Nucleus accumbens (tissue), 56 donors: ENCODE results near the gene DEFB110.

ENCODE experiments used
- DNase-seq, 56 donors: peaks; one replicate each; lab custom pipeline; 2025; lab: John Stamatoyannopoulos, UW

DEFB110 gene

GRCh38 chr6:50021894-50022293 lies at the start of gene DEFB110:
TSS of gene DEFB110 (minus strand) at chr6:50021994. CDS start at chr6:50021935, 59 bp downstream.
- DNase-seq, result no peak

- no peak for DNase-seq
Observed at GRCh38 chr6:50070101-50070500, 48.3 kb upstream of the DEFB110 start.

- no peak for DNase-seq
Observed at GRCh38 chr6:50062051-50062450, 40.3 kb upstream of the DEFB110 start.

- DNase-seq, result no peak
Observed at GRCh38 chr6:50056242-50056641, 34.4 kb upstream of the DEFB110 start.

DNA sequence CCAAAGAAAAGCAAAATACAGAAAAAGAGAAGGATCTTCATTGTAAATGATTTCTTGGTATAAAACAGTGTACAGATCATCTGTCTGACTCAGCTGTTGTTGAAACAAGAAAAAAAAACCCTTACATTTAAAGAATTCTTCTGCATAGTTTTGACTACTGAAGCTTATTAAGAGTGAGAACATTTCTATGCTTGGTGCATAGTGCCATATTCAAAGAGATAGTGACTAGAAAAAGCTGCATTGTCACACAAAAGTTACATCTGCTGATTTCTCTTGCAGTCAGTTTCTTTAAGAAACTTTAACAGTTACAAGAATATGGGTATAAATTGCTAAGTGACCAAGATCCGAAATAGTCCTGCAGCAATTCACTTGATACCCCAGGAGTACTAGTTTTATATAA lies 28.0 kb upstream of the DEFB110 start, which contains the start of gene DEFB112:
Gene DEFB112 (minus strand): TSS at position 101 of the 400 bp plus-strand sequence. CDS start 60 bp downstream, at position 41.
- no peak for DNase-seq

DNA sequence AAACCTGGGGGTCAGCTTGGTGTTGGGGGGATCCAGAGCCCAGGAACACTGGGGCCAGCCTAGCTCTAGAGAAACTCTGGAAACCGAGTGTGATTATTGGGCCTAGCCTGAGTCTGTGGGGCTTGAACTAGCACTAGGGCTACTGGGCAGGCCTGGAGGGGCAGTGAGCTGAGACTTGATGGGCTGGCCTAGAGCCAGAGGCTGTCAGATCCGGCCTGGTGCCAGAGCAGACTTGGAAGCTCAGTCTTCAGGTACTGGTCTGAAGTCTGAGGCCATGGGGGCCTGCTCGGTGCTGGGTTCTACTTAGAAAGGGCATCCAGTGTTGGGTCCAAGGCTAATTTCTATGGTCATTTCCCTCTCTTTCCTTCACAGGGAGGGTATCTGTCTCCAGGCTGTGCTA lies 25.2 kb upstream of the DEFB110 start:
- DNase-seq, result no peak

DNA sequence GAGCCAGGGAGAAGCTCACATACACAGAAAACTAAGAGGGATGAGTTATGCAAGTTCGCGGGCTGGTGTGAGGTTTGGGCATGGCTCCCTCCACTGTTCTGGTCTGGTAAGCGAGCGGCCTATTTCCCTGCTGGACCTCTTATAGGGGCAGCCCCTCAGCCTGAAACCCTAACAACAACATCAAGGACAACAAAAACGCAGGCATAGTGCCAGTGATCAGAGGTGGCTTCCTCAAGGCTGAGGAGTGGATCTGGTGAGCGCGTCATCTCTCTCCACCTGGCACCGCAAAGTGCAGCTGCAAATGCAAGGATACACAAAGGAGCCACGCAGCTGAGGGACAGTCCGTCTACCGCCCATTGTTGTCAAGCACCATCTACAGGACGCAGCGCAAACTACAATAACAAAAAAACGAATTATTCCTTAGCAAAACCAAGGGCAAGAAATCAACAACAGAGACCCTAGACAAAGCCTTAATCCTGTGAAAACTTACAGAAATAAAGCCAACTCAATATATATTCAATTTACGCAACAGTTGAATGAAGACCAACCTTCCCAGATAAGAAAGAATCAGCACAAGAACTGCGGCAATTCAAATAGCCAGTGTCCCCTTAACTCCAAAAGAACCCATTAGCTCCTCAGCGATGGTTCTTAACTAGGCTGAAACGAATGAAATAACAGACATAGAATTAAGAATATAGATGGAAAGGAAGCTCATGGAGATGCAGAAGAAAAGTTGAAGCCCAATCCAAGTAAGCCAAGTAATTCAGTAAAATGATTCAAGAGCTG lies 9.2 kb upstream of the DEFB110 start:
- no peak for DNase-seq

DNA sequence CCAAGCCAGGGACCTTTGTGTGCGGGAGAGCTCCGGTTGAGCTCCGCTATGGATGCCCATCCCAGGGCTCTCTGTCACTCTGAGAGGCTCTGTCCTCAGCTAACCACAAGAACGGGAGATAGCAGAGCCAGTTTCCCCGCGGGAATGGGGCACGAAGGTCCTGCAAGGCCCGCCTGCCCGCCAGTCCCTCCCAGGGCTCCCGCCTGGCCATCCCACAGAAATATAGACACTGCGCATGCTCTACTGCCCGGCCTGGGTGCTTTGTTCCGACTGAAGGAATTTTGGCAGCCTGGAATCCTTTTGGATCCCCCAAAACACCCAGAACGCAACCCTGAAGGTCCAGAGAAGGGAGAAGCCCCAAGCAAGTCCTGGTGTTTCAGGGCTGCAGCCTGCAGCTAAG lies 8.6 kb upstream of the DEFB110 start:
- DNase-seq, result no peak

DNA sequence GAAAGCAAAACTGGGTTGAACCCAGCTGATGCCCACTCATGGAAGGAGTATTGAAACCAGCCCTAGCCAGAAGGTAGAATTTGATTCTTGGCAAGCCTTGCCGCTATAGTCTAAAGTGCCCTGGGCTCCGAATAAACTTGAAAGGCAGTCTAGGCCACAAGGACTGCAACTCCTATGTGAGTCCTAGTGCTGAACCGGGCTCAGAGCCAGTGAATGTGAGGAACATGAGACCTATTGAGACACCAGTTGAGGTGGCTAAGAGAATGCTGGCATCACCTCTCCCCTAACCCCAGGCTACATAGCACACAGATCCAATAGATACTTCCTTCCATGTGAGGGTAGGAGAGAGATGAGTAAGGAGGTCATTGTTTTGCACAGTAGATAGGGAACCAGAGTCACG lies 3.5 kb upstream of the DEFB110 start:
- DNase-seq, result no peak

- peak in 1 of 56 donors; percentile 7 for DNase-seq
Observed at GRCh38 chr6:50007819-50008218, 14.0 kb downstream of the DEFB110 start.

- no peak for DNase-seq
Observed at GRCh38 chr6:50003139-50003538, 18.7 kb downstream of the DEFB110 start.

- no peak for DNase-seq
Observed at GRCh38 chr6:49995278-49995677, 26.5 kb downstream of the DEFB110 start.

DNA sequence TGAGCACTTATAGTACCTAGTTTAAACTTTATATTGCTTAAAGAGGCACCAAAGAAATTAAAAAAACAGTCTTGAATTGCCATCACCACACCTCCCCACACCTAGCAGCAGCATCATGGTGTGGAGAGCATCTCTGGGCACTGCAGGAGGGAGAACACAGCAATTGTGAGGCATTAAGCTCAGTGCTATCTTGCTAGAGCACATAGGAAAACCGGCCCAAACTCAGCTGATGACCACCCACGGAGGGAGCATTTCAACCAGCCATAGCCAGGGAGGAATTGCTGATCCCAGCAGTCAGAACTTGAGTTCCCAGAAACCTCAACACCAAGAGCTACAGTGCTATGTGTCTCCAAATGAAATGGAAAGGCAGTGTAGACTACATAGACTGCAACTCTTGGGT lies 32.9 kb downstream of the DEFB110 start:
- DNase-seq, result no peak

- DNase-seq, result no peak
Observed at GRCh38 chr6:49987749-49988148, 34.0 kb downstream of the DEFB110 start.

DNA sequence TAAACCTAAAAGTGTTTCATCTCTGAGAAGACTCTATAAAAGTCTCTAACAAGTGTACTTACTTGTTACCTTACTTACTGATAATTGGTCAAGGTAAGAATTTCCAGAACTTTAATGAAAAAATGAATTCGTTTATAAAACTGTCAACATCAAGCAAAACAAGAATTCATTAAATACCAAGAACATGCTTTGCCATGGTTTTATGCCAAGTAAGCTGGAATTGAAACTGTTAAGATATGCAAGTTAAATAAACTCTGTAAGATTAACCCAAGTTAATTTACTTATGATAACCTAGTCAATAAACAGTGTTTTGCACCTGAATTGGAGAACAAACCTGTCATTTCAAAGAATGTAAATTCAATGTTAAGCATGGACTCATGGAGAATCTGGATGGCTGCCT lies 35.2 kb downstream of the DEFB110 start:
- DNase-seq, result no peak

DNA sequence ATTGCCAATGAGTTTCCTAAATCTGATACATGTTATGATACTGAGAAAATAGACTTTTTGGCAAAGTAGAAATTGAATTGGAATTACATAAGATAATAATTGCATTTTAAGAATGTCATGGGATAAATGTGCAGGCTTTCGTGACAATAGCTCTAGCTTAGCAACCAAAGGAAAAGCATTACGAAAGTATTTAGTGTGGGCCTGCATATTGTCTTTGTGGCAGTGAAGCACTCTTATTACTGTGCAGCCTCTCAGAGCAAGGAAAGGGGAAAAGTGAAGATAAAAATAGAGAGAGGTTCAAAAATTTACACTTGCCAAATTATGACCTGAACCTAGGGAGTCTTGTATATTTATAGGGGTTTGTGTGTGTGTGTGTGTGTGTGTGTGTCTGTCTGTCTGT lies 39.7 kb downstream of the DEFB110 start:
- DNase-seq, result peak in 2 of 56 donors; percentile 7 to 30

- peak in 4 of 56 donors; percentile 3 to 37 (median 14) for DNase-seq
Observed at GRCh38 chr6:49980898-49981297, 40.9 kb downstream of the DEFB110 start.

DNA sequence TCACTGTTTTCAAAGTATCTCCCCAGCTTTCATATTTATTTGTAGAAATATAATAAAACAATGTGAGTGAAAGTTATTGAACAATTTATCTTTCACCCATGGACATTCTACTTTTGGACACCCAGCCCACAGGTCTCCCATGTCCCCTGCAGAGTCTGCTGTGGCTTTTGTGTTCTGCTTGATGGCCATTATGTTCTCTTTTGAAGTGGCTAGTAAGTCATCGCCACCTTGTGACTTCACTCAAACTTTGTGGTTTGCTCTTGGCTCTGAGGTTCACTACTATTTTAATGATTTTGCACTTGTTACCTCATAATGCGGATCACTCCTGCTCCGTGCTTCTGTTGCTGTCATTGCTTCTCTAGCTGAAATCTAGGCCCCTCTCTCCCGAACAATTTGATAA lies 42.2 kb downstream of the DEFB110 start:
- DNase-seq, result no peak

- DNase-seq, result no peak
Observed at GRCh38 chr6:49978332-49979226, 43.2 kb downstream of the DEFB110 start.

DNA sequence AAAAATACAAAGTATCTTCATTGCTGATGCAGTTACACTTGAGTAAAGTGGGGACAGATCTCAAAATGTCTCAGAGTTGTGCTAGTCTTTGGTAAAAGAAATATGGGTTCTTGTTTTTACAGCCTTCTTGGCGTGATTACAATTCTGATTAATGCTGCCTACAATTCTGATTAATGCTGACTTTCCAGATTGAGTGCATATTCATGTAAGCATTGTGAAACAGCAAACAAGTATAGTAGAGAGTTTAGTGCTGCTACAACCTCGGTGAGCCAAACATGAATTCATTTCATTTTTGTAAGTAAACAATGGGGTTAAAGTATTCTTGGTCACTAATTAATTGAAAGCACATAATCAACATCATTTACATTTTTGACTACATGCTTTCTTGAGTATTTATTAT lies 52.2 kb downstream of the DEFB110 start, which contains the start of gene DEFB113:
Gene DEFB113 (minus strand): TSS at position 21 of the 400 bp plus-strand sequence. CDS start 0 bp downstream, at position 21.
- DNase-seq, result no peak
